ENCODE measurements around the gene BAZ2B.

- no peak for TF ChIP-seq CTCF (IDR thresholded peaks at IDR 0.05)
- no peak for TF ChIP-seq POLR2A (IDR thresholded peaks at IDR 0.05)
Measured at GRCh38 chr2:159553727-159554126, 62.6 kb downstream of the BAZ2B start.

All from thyroid gland (tissue), 4 donors.